Endothelial cell of umbilical vein (primary cell): Measurements from ENCODE around the gene APOBEC3G. TPM values are rescaled to one million over a fixed set of nuclear protein-coding genes. Genes with fewer than 3 reads are reported as not detected.

Experiments used
- BruUV-seq: library from RNA; stranded (reverse); fragments of 400-500 nt; replicated peaks from 2 replicates; lab custom pipeline; 2021; lab: Mats Ljungman, UMichigan
- CTCF ChIA-PET: fragments of 300-600, 350-600 bp; sonication (Branson Sonifier 250); formaldehyde crosslinking; loops from one replicate; lab custom pipeline; 2021; ENCODE audit warnings: antibody characterized with exemption, inconsistent platforms; lab: Charles Lee
- POLR2A ChIA-PET: fragments of 300-600, 350-600 bp; sonication (Branson Sonifier 250); formaldehyde crosslinking; loops from one replicate; lab custom pipeline; 2021; ENCODE audit warnings: antibody characterized with exemption, inconsistent platforms; lab: Charles Lee
- DNase-seq: peaks from one replicate; pipeline ENCODE4 v3.0.0-alpha.2; 2011; ENCODE audit warnings: low read depth, low spot score
- FAIRE-seq: peaks from 2 replicates; lab custom pipeline; 2011; peaks lifted over from hg19 to GRCh38; lab: Jason Lieb, UNC
- H2AFZ ChIP-seq: 2 replicates; pipeline ENCODE4 v1.6.0; 2012; ENCODE audit warnings: low read depth, low read length, control low read depth, inconsistent platforms
- H3K27ac ChIP-seq: 2 replicates; pipeline ENCODE4 v1.5.1; 2011; ENCODE audit warnings: low read depth, mild to moderate bottlenecking, control low read depth, low read length, moderate library complexity; ENCODE audit not compliant: insufficient read depth
- H3K27me3 ChIP-seq, 2 experiments: 2 replicates each; pipeline versions ENCODE4 v1.6.0 to v1.6.1; 2011; ENCODE audit warnings: low read length in 2 of 2, mixed read lengths in 1 of 2; ENCODE audit not compliant: control insufficient read depth in 2 of 2, insufficient read depth in 2 of 2
- H3K36me3 ChIP-seq, 2 experiments: 2 replicates in 1 of 2; 3 replicates in 1 of 2; pipeline ENCODE4 v1.5.1; 2011; ENCODE audit warnings: low read length in 2 of 2, mild to moderate bottlenecking in 1 of 2, moderate library complexity in 1 of 2; ENCODE audit not compliant: control insufficient read depth in 2 of 2, insufficient read depth in 2 of 2; ENCODE audit errors: extremely low read depth in 1 of 2
- H3K4me1 ChIP-seq: 3 replicates; pipeline ENCODE4 v1.5.1; 2011; ENCODE audit warnings: mild to moderate bottlenecking, low read length; ENCODE audit not compliant: control insufficient read depth, insufficient read depth; ENCODE audit errors: extremely low read depth
- H3K4me2 ChIP-seq: 2 replicates; pipeline ENCODE4 v1.6.1; 2011; ENCODE audit warnings: low read length, control low read depth, mixed read lengths; ENCODE audit not compliant: insufficient read depth
- H3K4me3 ChIP-seq, 3 experiments: fragments of 200-600 bp in 1 of 3; sonication (generic), shearing (Covaris generic) in 1 of 3; replicated peaks in 1 of 3; 2 replicates each; pipeline ENCODE4 v1.5.1; 2011 to 2016; ENCODE audit warnings: control low read depth in 3 of 3, low read length in 3 of 3, mild to moderate bottlenecking in 2 of 3, inconsistent platforms in 1 of 3, low read depth in 1 of 3, moderate library complexity in 1 of 3; ENCODE audit not compliant: insufficient read depth in 1 of 3
- H3K79me2 ChIP-seq: 2 replicates; pipeline ENCODE4 v1.6.0; 2012; ENCODE audit warnings: low read length, inconsistent platforms; ENCODE audit not compliant: control insufficient read depth, insufficient read depth
- H3K9ac ChIP-seq: replicated peaks from 2 replicates; pipeline ENCODE3; 2011; ENCODE audit warnings: low read length, control low read depth; ENCODE audit not compliant: insufficient read depth; ENCODE audit errors: extremely low read depth
- H3K9me1 ChIP-seq: replicated peaks from 3 replicates; pipeline ENCODE4 v1.6.0; 2011; ENCODE audit warnings: mild to moderate bottlenecking, low read length; ENCODE audit not compliant: control insufficient read depth, insufficient read depth; ENCODE audit errors: extremely low read depth
- H3K9me3 ChIP-seq: replicated peaks from 2 replicates; pipeline ENCODE4 v1.5.1; 2012; ENCODE audit warnings: low read length, inconsistent platforms; ENCODE audit not compliant: control insufficient read depth, insufficient read depth
- H4K20me1 ChIP-seq: replicated peaks from 2 replicates; pipeline ENCODE3; 2011; ENCODE audit warnings: mild to moderate bottlenecking, low read length; ENCODE audit not compliant: control insufficient read depth, insufficient read depth; ENCODE audit errors: extremely low read depth
- EZH2 ChIP-seq: IDR thresholded peaks from 2 replicates; pipeline ENCODE4 v1.6.1; 2012; ENCODE audit warnings: borderline replicate concordance, low read depth, mild to moderate bottlenecking, moderate library complexity, low read length, inconsistent platforms; ENCODE audit not compliant: severe bottlenecking
- FOS ChIP-seq: IDR thresholded peaks from 2 replicates; pipeline ENCODE4 v1.6.1; 2011; ENCODE audit warnings: mild to moderate bottlenecking, low read length, moderate library complexity, borderline replicate concordance; ENCODE audit not compliant: insufficient read depth
- GATA2 ChIP-seq: IDR thresholded peaks from 2 replicates; pipeline ENCODE4 v1.7.0; 2011; ENCODE audit warnings: low read depth, mild to moderate bottlenecking, moderate library complexity, mixed read lengths, low read length; ENCODE audit not compliant: insufficient read length, insufficient read depth
- JUN ChIP-seq: IDR thresholded peaks from 2 replicates; pipeline ENCODE4 v1.6.1; 2011; ENCODE audit warnings: borderline replicate concordance, low read depth; ENCODE audit not compliant: insufficient read length, insufficient read depth
- MYC ChIP-seq: IDR thresholded peaks from one replicate; pipeline ENCODE4 v1.6.1; 2011; ENCODE audit warnings: mild to moderate bottlenecking, low read depth, low read length
- POLR2A ChIP-seq: IDR thresholded peaks from 2 replicates; pipeline ENCODE4 v1.6.1; 2012; ENCODE audit warnings: low read depth, mild to moderate bottlenecking, control low read depth, low read length
- POLR2AphosphoS5 ChIP-seq: IDR thresholded peaks from 2 replicates; pipeline ENCODE4 v1.6.1; 2012; ENCODE audit warnings: low read depth, mild to moderate bottlenecking, control low read depth, low read length, moderate library complexity; ENCODE audit not compliant: insufficient read depth
- dilution Hi-C: fragments of 300-500 bp; cut with MboI; formaldehyde crosslinking; loops from one replicate; pipeline ENCODE4 v1.15.0; 2019; ENCODE audit warnings: low sequenced_read_pairs; ENCODE audit not compliant: extremely low pct_ligation_motif_present
- intact Hi-C: fragments of 100-400 bp; cut with micrococcal nuclease; formaldehyde crosslinking; loops from one replicate; pipeline ENCODE4 v1.10.0; 2022
- polyA plus RNA-seq, 4 experiments: library from polyadenylated mRNA; depleted of rRNA in 3 of 4; stranded (reverse) in 3 of 4; unstranded in 1 of 4; fragments of >200 nt; gene quantifications; 2 replicates each; pipeline versions ENCODE4 v1.2.1 to v1.2.3, GENCODE V29; 2011 to 2012; ENCODE audit warnings: missing spikeins in 1 of 4
- total RNA-seq: library from RNA; stranded (reverse); gene quantifications from 2 replicates; pipeline ENCODE4 v1.2.3, GENCODE V29; 2021
- TF ChIP-seq, protein P1 (sequence below), 2 donors: IDR thresholded peaks; 1 replicate in 1 of 2; 2 replicates in 1 of 2; pipeline ENCODE4 v1.5.1; 2011; ENCODE audit warnings: low read length in 2 of 2, mild to moderate bottlenecking in 2 of 2, moderate library complexity in 2 of 2, control low read depth in 1 of 2, inconsistent platforms in 1 of 2, low read depth in 1 of 2; ENCODE audit not compliant: insufficient read depth in 1 of 2; ENCODE audit errors: extremely low read depth in 1 of 2
- TF ChIP-seq, protein P2 (sequence below): IDR thresholded peaks from 2 replicates; pipeline ENCODE4 v1.6.1; 2011; ENCODE audit not compliant: insufficient read depth, insufficient read length

The APOBEC3G gene
- total and polyA plus RNA-seq, 2 donors (not counting 3 experiments of a cell fraction or from before 2014, with no cell fraction given): 3.6 to 5.1 TPM

DNA sequence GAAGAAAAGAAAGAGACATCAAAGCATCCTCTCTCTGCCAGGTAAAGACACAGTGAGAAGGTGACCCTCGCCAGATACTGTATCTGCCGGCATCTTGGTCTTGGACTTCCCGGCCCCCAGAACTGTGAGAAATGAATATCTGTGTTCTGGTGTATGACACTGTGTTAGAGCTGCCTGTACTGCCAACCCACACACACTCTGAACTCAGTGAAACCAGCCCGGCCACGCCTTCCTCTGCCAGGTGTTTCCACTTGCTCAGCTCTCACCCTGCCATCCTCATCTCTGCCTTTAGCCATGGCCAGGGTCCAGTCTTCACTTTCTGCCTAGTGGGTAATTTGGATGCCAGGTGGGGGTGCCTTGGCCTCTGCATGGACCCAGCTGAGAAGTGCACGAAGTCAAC, 51.4 kb downstream of the APOBEC3G start:
- FAIRE-seq (no peak), DNase-seq (no peak)
- no peaks in the 10 kb centered on the region for H3K9me3 ChIP-seq
- H3K4me2 ChIP-seq: no peak overlapping the region
- H3K4me3 ChIP-seq: no peak overlapping the region
- intact Hi-C loops: no loop called here
- H3K27ac ChIP-seq: no peak overlapping the region
- TF ChIP-seq, protein P1, sequence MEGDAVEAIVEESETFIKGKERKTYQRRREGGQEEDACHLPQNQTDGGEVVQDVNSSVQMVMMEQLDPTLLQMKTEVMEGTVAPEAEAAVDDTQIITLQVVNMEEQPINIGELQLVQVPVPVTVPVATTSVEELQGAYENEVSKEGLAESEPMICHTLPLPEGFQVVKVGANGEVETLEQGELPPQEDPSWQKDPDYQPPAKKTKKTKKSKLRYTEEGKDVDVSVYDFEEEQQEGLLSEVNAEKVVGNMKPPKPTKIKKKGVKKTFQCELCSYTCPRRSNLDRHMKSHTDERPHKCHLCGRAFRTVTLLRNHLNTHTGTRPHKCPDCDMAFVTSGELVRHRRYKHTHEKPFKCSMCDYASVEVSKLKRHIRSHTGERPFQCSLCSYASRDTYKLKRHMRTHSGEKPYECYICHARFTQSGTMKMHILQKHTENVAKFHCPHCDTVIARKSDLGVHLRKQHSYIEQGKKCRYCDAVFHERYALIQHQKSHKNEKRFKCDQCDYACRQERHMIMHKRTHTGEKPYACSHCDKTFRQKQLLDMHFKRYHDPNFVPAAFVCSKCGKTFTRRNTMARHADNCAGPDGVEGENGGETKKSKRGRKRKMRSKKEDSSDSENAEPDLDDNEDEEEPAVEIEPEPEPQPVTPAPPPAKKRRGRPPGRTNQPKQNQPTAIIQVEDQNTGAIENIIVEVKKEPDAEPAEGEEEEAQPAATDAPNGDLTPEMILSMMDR (IDR thresholded peaks at IDR 0.05; ENCODE audit: extremely low read depth in 1 of 2, insufficient read depth in 1 of 2, low read depth in 1 of 2, low read length in 2 of 2): no peak
- TF ChIP-seq GATA2 (no peak), EZH2 (no peak), POLR2AphosphoS5 (no peak), FOS (no peak), JUN (no peak), POLR2A (no peak), MYC (no peak)
- TF ChIP-seq, protein P2, sequence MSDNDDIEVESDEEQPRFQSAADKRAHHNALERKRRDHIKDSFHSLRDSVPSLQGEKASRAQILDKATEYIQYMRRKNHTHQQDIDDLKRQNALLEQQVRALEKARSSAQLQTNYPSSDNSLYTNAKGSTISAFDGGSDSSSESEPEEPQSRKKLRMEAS: no peak
- H3K4me1 ChIP-seq: no peaks in the 10 kb centered on the region
- no peaks in the 10 kb centered on the region for H3K36me3 ChIP-seq
- CTCF ChIA-PET: no interaction called here
- H3K9ac ChIP-seq: no peak overlapping the region
- H3K27me3 ChIP-seq: peaks cover 0 to 4% of the 10 kb centered on the region in 2 experiments
- dilution Hi-C loops: no loop called here
- H3K9me1 ChIP-seq: no peaks in the 10 kb centered on the region
- POLR2A ChIA-PET: interaction anchor here (0.5 kb wide), 1 partner anchor 38 kb away, joined by 6 read pairs; no protein-coding TSS in a partner anchor
- H4K20me1 ChIP-seq: no peaks in the 10 kb centered on the region
- H3K79me2 ChIP-seq: no peaks in the 10 kb centered on the region
- BruUV-seq: no TSS peak
- H2AFZ ChIP-seq: no peak overlapping the region
